Measurements from ENCODE around the gene EPM2AIP1. TPM values are rescaled to one million over a fixed set of nuclear protein-coding genes. Genes with fewer than 3 reads are reported as not detected.

EPM2AIP1 gene
- total RNA-seq, 1 experiment from 2014 or later = 27.5 TPM

- Histone ChIP-seq H3K36me3 (ENCODE audit: insufficient read depth, low read length) (peaks cover 56% of the 10 kb centered on the region), H3K27ac (ENCODE audit: low read length) (peak overlapping the region; percentile 25; the same call in 1 of the 2 replicates), H2AFZ (ENCODE audit: low read length) (no peak overlapping the region), H3K9me3 (ENCODE audit: low read length) (no peaks in the 10 kb centered on the region), H3K4me3 (ENCODE audit: low read length) (peak overlapping the region; percentile 69), H3K79me2 (ENCODE audit: low read length) (peaks cover 56% of the 10 kb centered on the region), H3K4me1 (ENCODE audit: low read length) (peaks cover 39% of the 10 kb centered on the region), H3K9ac (ENCODE audit: low read length) (peak overlapping the region; percentile 90; the same call in 1 of the 2 replicates), H3K9me2 (replicated peaks; ENCODE audit: insufficient read depth, low read length) (no peaks in the 10 kb centered on the region), H3K27me3 (ENCODE audit: low read length) (no peaks in the 10 kb centered on the region), H3K4me2 (ENCODE audit: low read depth, low read length, poor library complexity, severe bottlenecking) (peak overlapping the region; percentile 85), H4K20me1 (ENCODE audit: insufficient read depth, low read depth, low read length) (peaks cover 11% of the 10 kb centered on the region)
- DNase-seq = no peak
Observed at GRCh38 chr3:36989005-36989404, 3.9 kb downstream of the EPM2AIP1 start.

GRCh38 chr3:36988356-36988755 is 4.6 kb downstream of the EPM2AIP1 start:
- Histone ChIP-seq H3K4me1 (ENCODE audit: low read length) (peaks cover 39% of the 10 kb centered on the region), H2AFZ (ENCODE audit: low read length) (no peak overlapping the region), H3K36me3 (ENCODE audit: insufficient read depth, low read length) (peaks cover 58% of the 10 kb centered on the region), H3K27me3 (ENCODE audit: low read length) (no peaks in the 10 kb centered on the region), H3K9me2 (replicated peaks; ENCODE audit: insufficient read depth, low read length) (no peaks in the 10 kb centered on the region), H3K4me3 (ENCODE audit: low read length) (no peak overlapping the region), H4K20me1 (ENCODE audit: insufficient read depth, low read depth, low read length) (peaks cover 11% of the 10 kb centered on the region), H3K79me2 (ENCODE audit: low read length) (peaks cover 52% of the 10 kb centered on the region), H3K9me3 (ENCODE audit: low read length) (no peaks in the 10 kb centered on the region), H3K9ac (ENCODE audit: low read length) (no peak overlapping the region), H3K27ac (ENCODE audit: low read length) (no peak overlapping the region), H3K4me2 (ENCODE audit: low read depth, low read length, poor library complexity, severe bottlenecking) (peak overlapping the region; percentile 85)
- no peak for DNase-seq

- H3K27ac ChIP-seq (ENCODE audit: low read length) = no peak overlapping the region
- no peaks in the 10 kb centered on the region for H4K20me1 ChIP-seq (ENCODE audit: insufficient read depth, low read depth, low read length)
- no peaks in the 10 kb centered on the region for H3K79me2 ChIP-seq (ENCODE audit: low read length)
- H3K36me3 ChIP-seq (ENCODE audit: insufficient read depth, low read length) = peaks cover 19% of the 10 kb centered on the region
- no peaks in the 10 kb centered on the region for H3K27me3 ChIP-seq (ENCODE audit: low read length)
- DNase-seq = no peak
- H3K4me1 ChIP-seq (ENCODE audit: low read length) = no peaks in the 10 kb centered on the region
- no peak overlapping the region for H3K4me2 ChIP-seq (ENCODE audit: low read depth, low read length, poor library complexity, severe bottlenecking)
- H2AFZ ChIP-seq (ENCODE audit: low read length) = no peak overlapping the region
- no peaks in the 10 kb centered on the region for H3K9me2 ChIP-seq (replicated peaks; ENCODE audit: insufficient read depth, low read length)
- no peaks in the 10 kb centered on the region for H3K9me3 ChIP-seq (ENCODE audit: low read length)
- H3K9ac ChIP-seq (ENCODE audit: low read length) = no peak overlapping the region
- no peak overlapping the region for H3K4me3 ChIP-seq (ENCODE audit: low read length)
Observed at GRCh38 chr3:36981006-36981405, 11.9 kb downstream of the EPM2AIP1 start.

GRCh38 chr3:36973139-36973538 is 19.8 kb downstream of the EPM2AIP1 start:
- H3K9ac ChIP-seq (ENCODE audit: low read length) = no peak overlapping the region
- no peak overlapping the region for H2AFZ ChIP-seq (ENCODE audit: low read length)
- peaks cover 7% of the 10 kb centered on the region for H3K4me1 ChIP-seq (ENCODE audit: low read length)
- H3K9me3 ChIP-seq (ENCODE audit: low read length) = no peaks in the 10 kb centered on the region
- H3K27me3 ChIP-seq (ENCODE audit: low read length) = no peaks in the 10 kb centered on the region
- H3K4me3 ChIP-seq (ENCODE audit: low read length) = no peak overlapping the region
- H3K79me2 ChIP-seq (ENCODE audit: low read length) = no peaks in the 10 kb centered on the region
- no peaks in the 10 kb centered on the region for H3K9me2 ChIP-seq (replicated peaks; ENCODE audit: insufficient read depth, low read length)
- no peak for DNase-seq
- no peaks in the 10 kb centered on the region for H3K36me3 ChIP-seq (ENCODE audit: insufficient read depth, low read length)
- no peak overlapping the region for H3K4me2 ChIP-seq (ENCODE audit: low read depth, low read length, poor library complexity, severe bottlenecking)
- H4K20me1 ChIP-seq (ENCODE audit: insufficient read depth, low read depth, low read length) = no peaks in the 10 kb centered on the region
- H3K27ac ChIP-seq (ENCODE audit: low read length) = no peak overlapping the region

- H3K4me3 ChIP-seq (ENCODE audit: low read length) = no peak overlapping the region
- no peaks in the 10 kb centered on the region for H3K27me3 ChIP-seq (ENCODE audit: low read length)
- no peaks in the 10 kb centered on the region for H3K36me3 ChIP-seq (ENCODE audit: insufficient read depth, low read length)
- H3K27ac ChIP-seq (ENCODE audit: low read length) = no peak overlapping the region
- H3K79me2 ChIP-seq (ENCODE audit: low read length) = no peaks in the 10 kb centered on the region
- H3K9ac ChIP-seq (ENCODE audit: low read length) = no peak overlapping the region
- H2AFZ ChIP-seq (ENCODE audit: low read length) = no peak overlapping the region
- H3K4me2 ChIP-seq (ENCODE audit: low read depth, low read length, poor library complexity, severe bottlenecking) = no peak overlapping the region
- no peaks in the 10 kb centered on the region for H3K9me2 ChIP-seq (replicated peaks; ENCODE audit: insufficient read depth, low read length)
- DNase-seq = no peak
- peaks cover 7% of the 10 kb centered on the region for H3K4me1 ChIP-seq (ENCODE audit: low read length)
- no peaks in the 10 kb centered on the region for H3K9me3 ChIP-seq (ENCODE audit: low read length)
- no peaks in the 10 kb centered on the region for H4K20me1 ChIP-seq (ENCODE audit: insufficient read depth, low read depth, low read length)
Observed at GRCh38 chr3:36972163-36972562, 20.8 kb downstream of the EPM2AIP1 start.

GRCh38 chr3:36969540-36970432 is 23.1 kb downstream of the EPM2AIP1 start:
- Histone ChIP-seq H3K9ac (ENCODE audit: low read length) (no peak overlapping the region), H3K4me1 (ENCODE audit: low read length) (peaks cover 12% of the 10 kb centered on the region), H3K4me2 (ENCODE audit: low read depth, low read length, poor library complexity, severe bottlenecking) (no peak overlapping the region), H3K9me3 (ENCODE audit: low read length) (no peaks in the 10 kb centered on the region), H3K9me2 (replicated peaks; ENCODE audit: insufficient read depth, low read length) (no peaks in the 10 kb centered on the region), H3K36me3 (ENCODE audit: insufficient read depth, low read length) (no peaks in the 10 kb centered on the region), H2AFZ (ENCODE audit: low read length) (peak overlapping the region; percentile 67; the same call in 1 of the 2 replicates), H3K27me3 (ENCODE audit: low read length) (no peaks in the 10 kb centered on the region), H3K79me2 (ENCODE audit: low read length) (no peaks in the 10 kb centered on the region), H3K4me3 (ENCODE audit: low read length) (no peak overlapping the region), H3K27ac (ENCODE audit: low read length) (no peak overlapping the region), H4K20me1 (ENCODE audit: insufficient read depth, low read depth, low read length) (no peaks in the 10 kb centered on the region)
- peak; percentile 62 for DNase-seq

- no peak overlapping the region for H3K4me3 ChIP-seq (ENCODE audit: low read length)
- no peak overlapping the region for H3K27ac ChIP-seq (ENCODE audit: low read length)
- no peaks in the 10 kb centered on the region for H3K9me2 ChIP-seq (replicated peaks; ENCODE audit: insufficient read depth, low read length)
- no peaks in the 10 kb centered on the region for H4K20me1 ChIP-seq (ENCODE audit: insufficient read depth, low read depth, low read length)
- no peaks in the 10 kb centered on the region for H3K79me2 ChIP-seq (ENCODE audit: low read length)
- no peak overlapping the region for H2AFZ ChIP-seq (ENCODE audit: low read length)
- H3K4me2 ChIP-seq (ENCODE audit: low read depth, low read length, poor library complexity, severe bottlenecking) = no peak overlapping the region
- H3K9ac ChIP-seq (ENCODE audit: low read length) = no peak overlapping the region
- no peaks in the 10 kb centered on the region for H3K27me3 ChIP-seq (ENCODE audit: low read length)
- no peak for DNase-seq
- peaks cover 16% of the 10 kb centered on the region for H3K4me1 ChIP-seq (ENCODE audit: low read length)
- no peaks in the 10 kb centered on the region for H3K9me3 ChIP-seq (ENCODE audit: low read length)
- no peaks in the 10 kb centered on the region for H3K36me3 ChIP-seq (ENCODE audit: insufficient read depth, low read length)
Observed at GRCh38 chr3:36969085-36969484, 23.8 kb downstream of the EPM2AIP1 start.

- no peak overlapping the region for H2AFZ ChIP-seq (ENCODE audit: low read length)
- H3K27ac ChIP-seq (ENCODE audit: low read length) = no peak overlapping the region
- peaks cover 16% of the 10 kb centered on the region for H3K4me1 ChIP-seq (ENCODE audit: low read length)
- H3K36me3 ChIP-seq (ENCODE audit: insufficient read depth, low read length) = no peaks in the 10 kb centered on the region
- H4K20me1 ChIP-seq (ENCODE audit: insufficient read depth, low read depth, low read length) = no peaks in the 10 kb centered on the region
- no peaks in the 10 kb centered on the region for H3K27me3 ChIP-seq (ENCODE audit: low read length)
- H3K9me2 ChIP-seq (replicated peaks; ENCODE audit: insufficient read depth, low read length) = no peaks in the 10 kb centered on the region
- H3K9me3 ChIP-seq (ENCODE audit: low read length) = no peaks in the 10 kb centered on the region
- H3K4me3 ChIP-seq (ENCODE audit: low read length) = no peak overlapping the region
- H3K4me2 ChIP-seq (ENCODE audit: low read depth, low read length, poor library complexity, severe bottlenecking) = no peak overlapping the region
- H3K9ac ChIP-seq (ENCODE audit: low read length) = no peak overlapping the region
- H3K79me2 ChIP-seq (ENCODE audit: low read length) = no peaks in the 10 kb centered on the region
- no peak for DNase-seq
Observed at GRCh38 chr3:36965440-36965839, 27.5 kb downstream of the EPM2AIP1 start.

Data from Karpas-422 (cell line).